DND-41 (cell line): Measurements from ENCODE around the gene BPIFB3.

Experiments
- CTCF ChIP-seq: IDR thresholded peaks from 2 replicates; pipeline ENCODE4 v1.5.1; 2012; ENCODE audit warnings: borderline replicate concordance, low read length, moderate library complexity, mild to moderate bottlenecking; ENCODE audit not compliant: poor library complexity, severe bottlenecking; ENCODE audit errors: extremely low read depth
- EZH2 ChIP-seq: IDR thresholded peaks from 3 replicates; pipeline ENCODE4 v1.6.1; 2012; ENCODE audit warnings: borderline replicate concordance, low read depth, mild to moderate bottlenecking, moderate library complexity, low read length, inconsistent platforms; ENCODE audit not compliant: severe bottlenecking

- TF ChIP-seq CTCF, result no peak
- TF ChIP-seq EZH2, result no peak
Measured at GRCh38 chr20:33030569-33030968, 23.1 kb upstream of the BPIFB3 start.
